Upper lobe of right lung (tissue), 1 donor: Measurements from ENCODE around the gene SLFN12L. TPM values are rescaled to one million over a fixed set of nuclear protein-coding genes. Genes with fewer than 3 reads are reported as not detected.
"Not testable (repeated sequence)": the region's sequence is repeated elsewhere in the genome, so short reads cannot be mapped to it uniquely, and the experiment has no call there.

ENCODE experiments used
- ATAC-seq: fragments of 200-7000 bp; cut with Tn5 transposase; one replicate; pipeline ENCODE4 v1.9.1; 2020; ENCODE audit warnings: mild to moderate bottlenecking, moderate library complexity
- DNase-seq: peaks from one replicate; pipeline ENCODE4 v3.0.0-alpha.2; 2020
- H3K27ac ChIP-seq: fragments of 200-600 bp; one replicate; pipeline ENCODE4 v1.8.0; 2022
- H3K27me3 ChIP-seq: fragments of 200-600 bp; one replicate; pipeline ENCODE4 v1.8.0; 2022; ENCODE audit warnings: mild to moderate bottlenecking
- H3K36me3 ChIP-seq: fragments of 200-600 bp; one replicate; pipeline ENCODE4 v1.8.0; 2022
- H3K4me1 ChIP-seq: fragments of 200-600 bp; one replicate; pipeline ENCODE4 v1.8.0; 2022
- H3K4me3 ChIP-seq: fragments of 200-600 bp; one replicate; pipeline ENCODE4 v1.8.0; 2022; ENCODE audit warnings: mild to moderate bottlenecking
- H3K9me3 ChIP-seq: fragments of 200-600 bp; one replicate; pipeline ENCODE4 v1.8.0; 2022
- intact Hi-C: fragments of 100-400 bp; cut with DNase I; formaldehyde crosslinking; loops from one replicate; pipeline ENCODE4 v1.11.0; 2022
- total RNA-seq: library from RNA; stranded (reverse); fragmentation: NEBNext Ultra II Directional; extraction: Animal tissue kit (Norgen Biotek cat#: 25700); gene quantifications from one replicate; pipeline ENCODE4 v1.2.1, GENCODE V29; 2021
- TF ChIP-seq, protein P1 (sequence below): fragments of 200-600 bp; IDR thresholded peaks from one replicate; pipeline ENCODE4 v1.8.0; 2022; ENCODE audit warnings: antibody characterized with exemption
- donor health status: DM: no; HTN: yes; CAD: no; lungs with severe emphysema.

Gene SLFN12L
- total RNA-seq, 1 donor from 2014 or later: 5.1 TPM

DNA sequence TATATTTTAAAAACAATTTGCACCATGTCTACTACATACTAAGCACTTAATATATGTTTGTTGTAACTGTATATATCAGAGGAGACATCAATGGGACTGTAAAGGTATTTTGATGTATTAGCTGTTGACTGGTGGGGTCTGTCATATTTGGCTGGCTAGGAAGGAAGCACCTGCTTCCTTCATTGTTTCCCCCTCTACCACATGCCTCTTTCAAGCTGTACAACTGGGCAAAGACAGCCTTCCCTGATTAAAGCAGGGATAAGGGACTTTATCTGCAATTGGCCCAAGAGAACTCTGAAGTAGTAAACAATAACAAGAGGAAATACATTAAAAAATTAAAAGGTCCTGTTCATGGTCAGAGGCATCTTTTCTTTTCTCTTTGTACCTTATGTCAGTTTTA, 5.5 kb upstream of the SLFN12L start:
- TF ChIP-seq, protein P1, sequence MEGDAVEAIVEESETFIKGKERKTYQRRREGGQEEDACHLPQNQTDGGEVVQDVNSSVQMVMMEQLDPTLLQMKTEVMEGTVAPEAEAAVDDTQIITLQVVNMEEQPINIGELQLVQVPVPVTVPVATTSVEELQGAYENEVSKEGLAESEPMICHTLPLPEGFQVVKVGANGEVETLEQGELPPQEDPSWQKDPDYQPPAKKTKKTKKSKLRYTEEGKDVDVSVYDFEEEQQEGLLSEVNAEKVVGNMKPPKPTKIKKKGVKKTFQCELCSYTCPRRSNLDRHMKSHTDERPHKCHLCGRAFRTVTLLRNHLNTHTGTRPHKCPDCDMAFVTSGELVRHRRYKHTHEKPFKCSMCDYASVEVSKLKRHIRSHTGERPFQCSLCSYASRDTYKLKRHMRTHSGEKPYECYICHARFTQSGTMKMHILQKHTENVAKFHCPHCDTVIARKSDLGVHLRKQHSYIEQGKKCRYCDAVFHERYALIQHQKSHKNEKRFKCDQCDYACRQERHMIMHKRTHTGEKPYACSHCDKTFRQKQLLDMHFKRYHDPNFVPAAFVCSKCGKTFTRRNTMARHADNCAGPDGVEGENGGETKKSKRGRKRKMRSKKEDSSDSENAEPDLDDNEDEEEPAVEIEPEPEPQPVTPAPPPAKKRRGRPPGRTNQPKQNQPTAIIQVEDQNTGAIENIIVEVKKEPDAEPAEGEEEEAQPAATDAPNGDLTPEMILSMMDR: no peak
- intact Hi-C loops: no loop called here
- H3K4me1 ChIP-seq: peaks cover 43% of the 10 kb centered on the region
- ATAC-seq (no peak), DNase-seq (no peak)
- no peak overlapping the region for H3K27ac ChIP-seq
- H3K9me3 ChIP-seq: no peaks in the 10 kb centered on the region
- H3K4me3 ChIP-seq: no peak overlapping the region
- no peaks in the 10 kb centered on the region for H3K36me3 ChIP-seq
- no peaks in the 10 kb centered on the region for H3K27me3 ChIP-seq

- Histone ChIP-seq H3K27me3 (no peaks in the 10 kb centered on the region), H3K27ac (peak overlapping the region; percentile 83), H3K4me1 (peaks cover 56% of the 10 kb centered on the region), H3K36me3 (no peaks in the 10 kb centered on the region), H3K4me3 (peak overlapping the region; percentile 48), H3K9me3 (no peaks in the 10 kb centered on the region)
- TF ChIP-seq, protein P1: no peak
- intact Hi-C loops: no loop called here
- ATAC-seq: no peak
- no peak for DNase-seq
These were observed 4.0 kb upstream of the SLFN12L start for GRCh38 chr17:35541434-35541833.

GRCh38 chr17:35540589-35541404, 3.3 kb upstream of the SLFN12L start:
- intact Hi-C loops: no loop called here
- H3K4me1 ChIP-seq: peaks cover 60% of the 10 kb centered on the region
- H3K36me3 ChIP-seq: no peaks in the 10 kb centered on the region
- DNase-seq: peak; percentile 73
- H3K27ac ChIP-seq: peak overlapping the region; percentile 83
- TF ChIP-seq, protein P1: no peak
- no peaks in the 10 kb centered on the region for H3K27me3 ChIP-seq
- H3K9me3 ChIP-seq: no peaks in the 10 kb centered on the region
- peak; percentile 85 for ATAC-seq
- peak overlapping the region; percentile 48 for H3K4me3 ChIP-seq

DNA sequence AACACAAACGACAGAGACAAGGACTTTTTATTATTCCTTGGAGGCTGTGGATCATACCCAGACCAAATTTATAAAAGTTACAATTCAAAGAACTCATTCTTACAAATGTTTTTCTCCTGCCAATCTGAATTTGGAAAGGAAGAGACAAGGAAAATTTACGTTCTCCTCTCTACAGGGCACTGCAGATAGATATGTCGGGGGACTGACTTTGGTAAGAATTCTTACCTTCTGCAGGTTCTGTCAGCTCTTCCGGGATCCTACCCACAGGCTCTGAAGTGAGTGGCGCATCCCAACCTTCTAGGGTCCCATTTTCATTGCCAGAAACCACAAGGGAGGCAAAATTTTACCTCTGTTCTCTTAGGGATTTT, 2.2 kb upstream of the SLFN12L start:
- Histone ChIP-seq H3K4me1 (peaks cover 60% of the 10 kb centered on the region), H3K27me3 (no peaks in the 10 kb centered on the region), H3K9me3 (no peaks in the 10 kb centered on the region), H3K27ac (peak overlapping the region; percentile 83), H3K4me3 (peak overlapping the region; percentile 32), H3K36me3 (no peaks in the 10 kb centered on the region)
- DNase-seq (no peak), ATAC-seq (no peak)
- TF ChIP-seq, protein P1: no peak
- intact Hi-C loops: loop anchor here (10.0 kb wide), 1 partner anchor 365 kb away; no protein-coding TSS in a partner anchor

- ATAC-seq (no peak), DNase-seq (no peak)
- H3K4me3 ChIP-seq: peak overlapping the region; percentile 38
- H3K4me1 ChIP-seq: peaks cover 46% of the 10 kb centered on the region
- TF ChIP-seq, protein P1: no peak
- intact Hi-C loops: loop anchor here (10.0 kb wide), 1 partner anchor 362 kb away; no protein-coding TSS in a partner anchor
- H3K9me3 ChIP-seq: no peaks in the 10 kb centered on the region
- H3K36me3 ChIP-seq: no peaks in the 10 kb centered on the region
- H3K27ac ChIP-seq: peak overlapping the region; percentile 72
- H3K27me3 ChIP-seq: no peaks in the 10 kb centered on the region
These were observed 760 bp downstream of the SLFN12L start for GRCh38 chr17:35536664-35537171.

GRCh38 chr17:35535406-35535805, 2.1 kb downstream of the SLFN12L start:
- H3K27me3 ChIP-seq, DNase-seq, H3K9me3 ChIP-seq, ATAC-seq, H3K36me3 ChIP-seq: not testable (repeated sequence)
- H3K27ac ChIP-seq: peak overlapping the region; percentile 6
- H3K4me1 ChIP-seq: peaks cover 39% of the 10 kb centered on the region
- intact Hi-C loops: loop anchor here (10.0 kb wide), 1 partner anchor 361 kb away; no protein-coding TSS in a partner anchor
- peak overlapping the region; percentile 38 for H3K4me3 ChIP-seq
